HG03460 (cell line): Measurements from ENCODE around the gene GAL.

Experiments used
- ATAC-seq: cut with Tn5 transposase; IDR thresholded peaks from one replicate; pipeline ENCODE4 v1.9.1; 2021; ENCODE audit not compliant: unreplicated experiment

The GAL gene

DNA sequence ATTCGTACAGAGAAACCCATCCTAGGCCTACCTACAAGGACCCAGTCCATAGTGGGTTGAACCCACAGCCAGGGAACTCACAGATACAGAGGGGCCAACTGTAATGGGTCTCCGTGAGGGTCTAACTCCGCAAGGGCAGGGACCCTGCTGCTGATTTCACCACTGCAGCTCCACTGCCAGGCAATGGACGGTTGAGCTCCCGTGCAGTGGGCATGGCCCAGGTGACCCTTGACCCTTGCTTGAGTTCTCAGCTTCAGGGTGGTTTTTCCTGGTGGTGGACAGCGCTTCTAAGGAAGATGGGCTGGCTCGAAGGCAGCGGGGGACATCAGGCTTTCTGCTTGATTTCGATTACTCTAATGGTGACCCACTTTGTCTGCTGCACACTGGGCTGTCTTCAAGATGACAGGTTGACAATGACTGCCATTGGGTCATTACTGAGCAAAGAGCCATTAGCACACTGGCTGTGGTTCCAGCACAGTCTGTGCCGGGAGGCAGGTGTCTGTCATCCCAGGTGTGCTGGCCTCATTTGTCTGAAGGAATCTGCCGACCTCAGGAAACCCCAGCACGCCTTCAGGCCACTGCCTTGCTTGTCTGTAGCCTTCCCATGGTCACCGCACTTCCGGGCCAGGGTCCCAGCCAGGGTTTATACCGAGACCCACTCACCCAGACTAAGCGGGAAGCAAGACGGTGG lies 3.7 kb upstream of the GAL start:
- no peak for ATAC-seq

DNA sequence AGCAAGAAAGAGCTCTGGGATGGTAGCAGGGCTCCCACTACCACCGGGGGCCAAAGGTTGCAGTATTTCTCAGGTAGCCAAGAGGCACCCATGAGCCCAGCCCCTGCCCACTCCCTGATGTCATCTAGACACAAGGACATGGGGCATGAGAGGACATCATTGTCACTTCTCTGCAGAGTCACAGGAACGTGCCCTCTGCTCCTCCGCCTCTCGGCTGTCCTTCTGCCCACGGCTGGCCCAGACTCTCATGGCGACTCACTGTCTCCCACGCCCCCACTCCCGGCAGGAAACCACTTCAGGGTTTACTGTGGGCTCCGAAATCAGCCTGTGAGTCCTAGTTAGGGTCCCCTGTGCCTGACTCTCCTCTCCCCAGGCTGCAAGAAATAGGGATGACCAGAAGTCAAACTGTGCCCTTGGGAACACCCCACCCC lies 1.8 kb upstream of the GAL start:
- ATAC-seq: no peak

DNA sequence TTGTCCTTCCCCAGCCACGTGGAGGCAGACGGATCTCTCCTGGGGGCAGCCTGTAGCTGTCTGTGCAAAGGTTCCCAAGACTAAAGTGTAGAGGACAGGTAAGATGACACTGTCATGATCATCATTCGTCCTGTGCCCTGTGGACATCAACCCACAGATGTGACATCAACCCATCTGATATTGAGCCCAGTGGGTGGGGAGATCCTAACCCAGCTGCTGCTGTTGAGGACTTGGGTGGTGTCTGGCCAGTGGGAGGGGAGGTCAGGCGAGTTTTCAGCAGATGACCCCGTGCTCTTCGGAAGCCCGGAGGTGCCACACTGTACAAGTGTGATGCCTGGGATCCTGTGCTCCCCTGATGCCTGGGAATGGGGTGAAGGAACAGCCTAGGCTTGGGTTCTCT lies 1.2 kb upstream of the GAL start:
- ATAC-seq: no peak

DNA sequence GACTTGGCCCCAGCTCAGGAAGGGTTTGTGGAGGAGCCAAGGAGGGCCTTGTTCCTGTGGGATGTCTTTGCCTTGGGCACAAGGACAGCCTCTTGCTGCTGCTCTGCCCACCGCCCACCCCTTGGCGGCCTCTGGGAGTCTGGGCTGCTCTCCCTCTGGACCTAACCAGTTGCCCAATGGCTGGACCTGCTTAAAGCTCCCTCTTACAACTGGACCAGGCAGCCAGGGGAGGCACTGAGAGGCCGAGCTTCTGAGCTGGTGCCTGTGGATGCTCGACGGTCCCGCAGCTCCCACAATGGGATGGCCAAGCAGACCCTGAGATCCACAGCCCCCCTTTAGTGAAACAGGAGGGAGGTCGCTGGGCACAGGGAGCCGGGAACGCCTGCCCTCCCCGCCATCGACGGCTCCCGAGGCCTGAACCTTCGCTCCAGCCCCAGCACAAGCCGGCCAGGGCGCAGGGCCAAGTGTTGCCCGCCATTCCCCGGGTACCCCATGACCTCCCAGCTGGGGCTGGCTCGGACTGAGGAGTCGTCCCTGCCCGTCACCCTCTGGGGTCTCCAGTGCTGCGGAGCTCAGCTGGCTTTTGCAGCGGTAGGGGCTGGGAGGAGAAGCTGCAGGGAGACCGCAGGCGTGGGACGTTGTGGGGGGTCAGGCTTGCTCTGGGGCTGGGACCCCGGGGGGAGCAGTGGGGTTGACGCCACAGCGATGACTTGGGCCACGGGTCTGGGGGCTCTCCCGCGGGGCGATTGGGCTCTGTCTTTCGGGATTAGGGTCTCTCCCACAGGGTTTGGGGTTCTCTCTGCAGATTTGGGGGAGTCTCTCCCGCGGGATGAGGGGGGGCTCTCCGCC lies 584 bp upstream of the GAL start:
- no peak for ATAC-seq

DNA sequence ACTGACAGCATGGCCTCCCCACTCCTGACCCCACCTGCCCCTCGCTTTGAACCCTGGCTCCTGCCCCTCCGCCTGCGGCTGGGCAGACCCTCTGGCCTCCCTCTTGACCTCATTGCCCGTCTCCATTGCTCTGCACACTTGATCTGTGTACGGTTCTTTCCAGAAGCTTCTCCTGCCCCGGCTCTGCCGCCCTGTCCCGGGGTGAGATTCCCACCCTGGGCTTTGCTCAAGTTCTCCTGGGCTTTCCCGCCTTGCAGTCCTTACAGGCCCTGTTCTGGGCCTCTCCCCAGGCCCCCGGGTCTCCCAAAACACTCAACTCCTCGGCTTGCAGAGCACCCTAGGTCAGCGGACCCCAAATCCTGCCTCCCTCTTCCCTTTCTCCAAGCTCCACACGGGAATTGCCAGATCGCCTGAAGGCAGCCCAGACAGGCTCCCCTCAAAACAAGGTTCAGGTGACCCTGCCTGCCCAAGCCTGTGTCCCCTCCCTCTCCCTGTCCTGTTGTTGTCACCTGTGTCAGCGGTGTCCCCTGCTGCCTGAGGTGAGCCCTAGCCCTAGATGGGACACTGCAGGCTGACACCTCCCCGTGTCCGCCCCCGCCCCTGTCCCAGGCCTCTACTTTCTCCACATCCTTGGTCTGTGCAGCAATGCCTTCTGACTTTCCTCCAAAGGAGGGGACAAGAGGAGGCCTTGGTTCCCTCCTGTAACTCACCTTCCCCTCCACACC lies 1.5 kb downstream of the GAL start:
- no peak for ATAC-seq

DNA sequence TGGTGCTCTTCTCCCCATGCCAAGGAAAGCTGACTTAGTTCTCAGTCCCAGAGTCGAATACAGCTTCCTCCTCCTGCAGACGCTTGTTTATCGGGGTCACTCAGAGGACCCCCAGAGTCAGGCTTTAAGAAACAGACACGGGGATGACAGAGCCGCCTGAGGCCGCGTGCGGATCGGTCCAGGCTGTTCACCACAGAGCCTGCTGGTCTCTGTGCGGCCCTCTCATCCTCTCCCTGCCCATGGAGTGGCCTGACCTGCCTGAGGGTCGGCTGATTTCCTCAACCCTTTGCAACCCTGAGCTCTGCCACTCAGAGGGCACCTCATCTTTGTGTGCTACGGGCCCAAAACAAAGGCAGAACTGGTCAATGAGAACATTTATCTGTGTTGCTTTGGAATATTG lies 2.1 kb downstream of the GAL start:
- ATAC-seq: no peak

DNA sequence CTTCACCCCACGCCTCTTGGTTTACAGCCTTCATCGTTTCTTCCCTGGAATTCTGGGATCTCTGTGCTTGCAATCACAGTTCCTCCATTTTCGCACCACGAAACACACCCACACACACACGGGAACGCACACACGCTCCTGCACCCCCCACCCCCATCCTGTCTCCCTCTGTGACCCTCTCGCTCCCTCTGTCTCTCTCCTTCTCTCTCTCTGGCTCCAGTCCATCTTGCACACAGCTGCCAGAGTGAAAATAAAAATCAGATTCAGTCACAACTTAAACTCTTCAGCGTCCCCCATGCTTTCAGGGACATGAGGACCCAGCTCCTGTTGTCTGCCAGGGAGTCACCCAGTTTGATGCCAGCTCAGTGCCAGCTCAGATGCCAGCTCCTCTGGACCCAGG lies 3.0 kb downstream of the GAL start:
- ATAC-seq: no peak

DNA sequence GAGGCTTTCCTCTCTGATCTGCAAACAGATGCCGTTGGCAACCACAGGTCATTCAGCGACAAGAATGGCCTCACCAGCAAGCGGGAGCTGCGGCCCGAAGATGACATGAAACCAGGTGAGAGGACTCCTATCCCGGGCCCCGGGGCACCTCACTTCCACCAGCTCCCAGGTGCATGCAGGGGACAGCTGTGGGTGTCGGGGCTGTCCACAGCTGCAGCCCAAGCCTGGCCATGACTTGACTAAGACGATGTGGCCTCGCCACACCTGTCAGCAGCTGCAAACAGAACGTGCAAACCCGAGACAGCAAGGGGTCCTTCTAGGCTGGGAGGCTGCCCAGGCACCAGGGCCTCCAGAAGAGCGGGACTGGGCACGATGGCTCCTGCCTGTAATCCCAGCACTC lies 3.6 kb downstream of the GAL start:
- ATAC-seq: no peak

DNA sequence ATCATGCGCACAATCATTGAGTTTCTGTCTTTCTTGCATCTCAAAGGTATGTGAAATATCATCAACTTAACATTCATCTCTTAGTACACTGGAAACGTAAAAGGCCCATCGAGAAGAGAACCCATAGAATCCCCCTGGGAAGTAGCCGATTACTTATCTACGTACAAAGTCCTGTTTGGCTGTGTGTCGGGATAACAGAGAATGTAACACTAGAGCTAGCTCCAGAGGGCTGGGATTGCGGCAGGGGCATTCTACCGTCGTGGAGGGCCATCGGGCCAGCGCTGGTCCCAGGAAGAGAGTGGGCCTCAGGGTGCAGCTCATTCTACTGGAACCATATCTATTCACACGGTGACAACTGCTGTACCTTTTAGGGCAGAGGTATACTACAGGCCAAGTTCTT lies 4.5 kb downstream of the GAL start:
- ATAC-seq: no peak

DNA sequence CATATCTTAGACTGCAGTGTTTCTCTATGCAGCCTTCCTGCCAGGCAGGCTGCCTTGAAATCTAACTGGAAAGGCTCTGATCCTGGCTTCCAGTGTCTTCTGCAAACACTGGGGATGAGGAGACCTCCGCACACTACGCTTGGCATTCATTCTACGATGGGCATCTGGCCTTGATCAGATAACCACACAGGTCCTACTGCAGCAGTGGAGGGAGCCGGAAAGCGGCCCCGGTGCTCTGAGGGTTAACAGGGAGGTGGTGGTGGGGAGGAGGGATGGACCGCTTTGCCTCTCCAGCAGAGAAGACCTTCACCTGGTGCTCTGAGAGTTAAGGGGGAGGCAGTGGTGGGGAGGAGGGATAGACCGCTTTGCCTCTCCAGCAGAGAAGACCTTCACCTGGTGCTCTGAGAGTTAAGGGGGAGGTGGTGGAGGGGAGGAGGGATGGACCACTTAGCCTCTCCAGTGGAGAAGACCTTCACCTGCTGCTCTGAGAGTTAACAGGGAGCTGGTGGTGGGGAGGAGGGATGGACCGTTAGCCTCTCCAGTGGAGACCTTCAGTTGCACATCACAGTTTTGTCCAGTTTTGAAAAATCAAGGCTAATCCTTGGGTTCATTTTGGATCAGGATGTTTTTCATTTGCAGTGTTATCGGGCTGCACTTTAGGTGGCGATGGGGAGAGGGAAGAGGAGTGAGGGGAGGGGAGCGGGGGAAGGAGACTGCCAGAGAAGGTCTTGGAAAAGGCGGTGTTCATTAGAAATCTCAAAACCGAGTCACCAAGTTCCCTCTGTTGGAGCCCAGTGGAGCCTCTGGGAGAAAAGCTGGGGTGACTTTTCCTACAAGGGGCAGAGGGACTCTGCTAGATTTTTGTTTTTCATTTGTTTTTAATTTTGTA lies 5.6 kb downstream of the GAL start:
- no peak for ATAC-seq

DNA sequence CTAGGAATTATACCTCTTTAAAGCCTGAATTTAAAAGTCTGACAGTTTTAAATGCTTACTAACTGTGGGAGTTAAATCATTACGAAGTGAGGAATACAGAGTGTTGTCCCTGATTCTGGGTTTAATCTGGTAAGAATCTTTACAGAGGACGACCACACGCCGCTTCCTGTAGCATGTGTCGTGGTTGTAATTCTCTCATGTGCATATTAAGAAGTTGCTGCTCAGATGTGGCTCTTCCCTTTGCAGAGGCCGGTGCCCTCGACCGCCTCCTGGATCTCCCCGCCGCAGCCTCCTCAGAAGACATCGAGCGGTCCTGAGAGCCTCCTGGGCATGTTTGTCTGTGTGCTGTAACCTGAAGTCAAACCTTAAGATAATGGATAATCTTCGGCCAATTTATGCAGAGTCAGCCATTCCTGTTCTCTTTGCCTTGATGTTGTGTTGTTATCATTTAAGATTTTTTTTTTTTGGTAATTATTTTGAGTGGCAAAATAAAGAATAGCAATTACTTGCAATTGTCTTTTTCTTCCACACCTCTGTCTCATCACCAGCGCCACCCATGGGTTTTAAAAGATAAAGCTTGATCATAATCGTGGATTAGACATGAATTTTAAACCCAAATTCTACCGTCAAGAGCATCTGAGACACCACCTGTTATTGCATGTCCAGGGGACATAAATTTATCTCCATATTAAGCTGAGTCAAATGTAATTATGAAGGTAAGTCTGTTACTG lies 6.5 kb downstream of the GAL start:
- no peak for ATAC-seq

DNA sequence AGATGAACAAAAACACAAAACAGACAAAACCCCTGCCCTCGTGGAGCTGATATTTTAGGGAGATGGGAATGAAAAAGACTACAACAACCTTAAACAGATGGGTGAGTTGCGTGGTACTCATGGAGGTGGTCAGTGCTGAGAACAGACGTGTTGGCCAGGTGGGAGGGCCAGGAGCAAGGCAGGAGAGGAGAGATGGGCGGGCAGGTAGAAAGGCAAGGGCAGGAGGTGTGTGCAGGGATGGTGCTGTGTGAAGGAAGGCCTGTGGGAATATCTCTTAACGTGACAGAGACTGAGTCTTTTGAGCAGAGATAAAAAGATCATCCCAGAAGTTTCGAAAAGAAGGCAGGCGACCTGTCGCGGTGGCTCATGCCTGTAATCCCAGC lies 7.0 kb downstream of the GAL start:
- no peak for ATAC-seq

DNA sequence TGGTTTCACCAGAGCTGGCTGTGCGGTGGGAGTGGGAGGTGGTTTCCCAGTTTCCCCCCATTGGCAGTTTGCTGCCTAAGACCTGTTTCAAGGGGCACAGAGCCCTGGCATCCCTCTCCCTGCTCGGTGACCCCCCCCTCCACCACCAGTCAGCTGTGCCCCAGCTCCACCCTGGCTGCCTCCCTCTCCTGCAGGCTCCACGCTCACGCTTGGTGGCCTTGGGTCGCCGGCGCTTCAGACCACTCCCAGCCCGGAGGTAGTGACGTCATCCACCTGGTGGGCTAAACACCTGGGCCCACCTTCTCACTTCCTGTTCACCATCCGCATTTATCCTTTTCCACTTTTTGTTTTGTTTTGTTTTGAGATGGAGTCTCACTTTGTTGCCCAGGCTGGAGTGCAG lies 7.8 kb downstream of the GAL start:
- no peak for ATAC-seq

DNA sequence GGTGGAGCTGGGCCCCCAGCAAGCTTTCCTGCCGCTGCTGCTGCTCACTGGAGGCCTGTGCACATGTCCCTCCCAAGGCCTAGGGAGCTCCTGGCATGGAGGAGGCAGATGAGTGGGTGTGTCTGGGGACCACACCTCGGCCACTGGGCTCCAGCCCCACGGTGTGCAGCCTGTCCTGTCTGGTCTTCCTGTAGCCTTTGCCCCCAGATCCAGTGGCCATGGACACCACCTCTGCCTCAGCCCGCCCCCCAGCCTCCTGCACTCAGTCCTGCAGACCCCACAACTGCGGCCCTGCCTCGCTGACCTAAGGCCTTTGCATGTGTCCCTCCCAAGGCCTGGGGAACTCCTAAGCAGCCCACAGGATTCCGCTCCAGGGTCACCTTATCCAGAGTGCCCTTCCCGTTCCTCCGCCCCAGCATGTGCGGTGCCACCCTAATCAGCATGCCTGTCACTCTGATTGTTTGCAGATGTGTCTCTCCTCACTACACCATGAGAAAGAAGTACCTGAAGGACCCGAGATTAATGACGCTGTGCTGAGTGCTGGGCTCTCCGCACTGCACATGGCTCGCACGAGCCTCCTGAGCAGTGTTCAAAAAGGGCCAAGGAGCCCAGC lies 8.6 kb downstream of the GAL start:
- no peak for ATAC-seq

DNA sequence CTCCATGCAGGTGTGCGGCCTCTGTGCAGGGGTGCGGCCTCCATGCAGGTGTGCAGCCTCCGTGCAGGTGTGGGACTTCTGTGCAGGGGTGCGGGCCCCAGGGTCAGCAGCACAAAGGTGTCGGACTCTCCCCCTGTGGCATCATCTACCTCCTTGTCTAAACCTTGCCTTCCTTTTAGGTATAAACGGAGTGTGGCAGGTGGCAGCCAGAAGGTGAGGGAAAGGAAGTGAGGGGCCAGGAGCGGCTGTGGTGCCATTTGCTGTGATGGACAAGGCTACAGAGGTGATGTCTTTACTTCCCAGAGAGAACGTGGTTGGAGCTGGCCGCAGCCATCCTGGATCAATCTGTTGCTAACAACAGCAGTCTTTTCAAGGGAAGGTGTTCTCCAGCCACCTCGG lies 9.1 kb downstream of the GAL start:
- no peak for ATAC-seq

DNA sequence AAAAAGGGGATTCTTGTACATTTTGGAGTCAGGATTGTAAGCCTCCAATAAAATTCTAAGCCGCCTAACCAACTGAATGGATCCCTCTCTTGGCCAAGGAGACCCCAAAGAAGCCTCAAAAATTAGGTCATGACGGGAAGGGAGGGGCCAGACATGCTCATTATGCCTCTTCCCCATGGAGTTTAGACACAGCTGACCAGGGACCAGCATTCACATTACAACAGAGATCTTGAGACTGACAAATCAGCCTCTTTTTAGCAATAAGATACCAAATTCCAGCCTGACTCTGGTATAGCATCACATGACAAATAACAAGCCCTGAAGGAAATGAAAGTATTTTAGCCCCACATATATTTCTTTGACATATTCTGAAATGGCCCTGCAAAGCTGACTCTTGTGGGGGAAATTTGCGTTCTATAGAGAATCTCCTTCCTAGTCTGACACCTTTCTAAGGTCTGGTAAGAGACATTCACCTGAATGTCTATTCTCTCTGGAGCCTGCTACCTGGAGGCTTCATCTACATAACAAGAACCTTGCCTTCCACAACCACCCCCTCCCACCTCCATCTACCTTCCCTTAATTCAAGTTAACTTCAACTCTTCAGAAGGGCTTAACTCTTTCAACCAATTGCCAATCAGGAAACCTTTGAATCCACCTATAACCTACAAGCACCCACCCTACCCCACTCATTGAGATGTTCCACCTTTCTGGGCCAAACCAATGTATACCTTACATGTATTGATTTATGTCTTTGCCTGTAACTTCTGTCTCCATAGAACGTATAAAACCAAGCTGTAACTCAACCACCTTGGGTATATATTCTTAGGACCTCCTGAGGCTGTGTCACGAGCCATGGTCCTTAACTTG lies 10.3 kb downstream of the GAL start:
- ATAC-seq: no peak

DNA sequence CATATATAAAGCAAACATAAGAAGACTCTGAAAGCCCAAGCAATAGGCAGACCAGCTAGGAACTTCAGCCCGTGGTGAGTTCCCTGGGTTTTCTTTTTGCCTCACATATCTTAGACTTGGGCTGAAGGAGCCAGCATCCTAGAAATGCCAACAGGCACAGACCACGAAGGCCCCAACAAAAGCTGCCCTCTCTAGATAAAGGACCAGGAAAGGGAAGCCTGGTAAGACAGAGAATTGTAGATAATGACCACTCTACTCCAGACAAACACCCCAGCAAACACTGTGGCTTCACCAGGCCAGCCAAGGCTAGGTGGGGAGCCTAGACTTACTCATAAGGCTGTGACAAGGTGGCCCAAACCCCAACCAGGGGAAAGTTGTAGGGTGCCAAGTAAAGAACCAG lies 11.2 kb downstream of the GAL start:
- no peak for ATAC-seq

DNA sequence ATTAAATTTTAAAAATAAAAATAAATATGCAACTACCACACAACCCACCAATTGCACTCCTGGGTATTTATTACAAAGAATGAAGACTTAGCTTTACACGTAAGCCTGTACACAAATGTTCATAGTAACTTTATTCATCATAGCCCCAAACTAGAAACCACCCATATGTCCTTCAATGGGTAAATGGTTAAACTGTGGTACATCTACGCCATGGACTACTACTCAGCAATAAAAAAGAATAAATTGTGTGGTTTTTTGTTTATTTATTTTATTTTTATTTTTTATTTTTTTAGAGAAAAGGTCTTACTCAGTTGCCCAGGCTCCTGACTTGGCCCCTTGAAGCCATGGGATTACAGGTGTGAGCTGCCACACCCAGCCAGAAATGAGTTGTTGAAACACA lies 14.6 kb downstream of the GAL start:
- ATAC-seq: no peak

DNA sequence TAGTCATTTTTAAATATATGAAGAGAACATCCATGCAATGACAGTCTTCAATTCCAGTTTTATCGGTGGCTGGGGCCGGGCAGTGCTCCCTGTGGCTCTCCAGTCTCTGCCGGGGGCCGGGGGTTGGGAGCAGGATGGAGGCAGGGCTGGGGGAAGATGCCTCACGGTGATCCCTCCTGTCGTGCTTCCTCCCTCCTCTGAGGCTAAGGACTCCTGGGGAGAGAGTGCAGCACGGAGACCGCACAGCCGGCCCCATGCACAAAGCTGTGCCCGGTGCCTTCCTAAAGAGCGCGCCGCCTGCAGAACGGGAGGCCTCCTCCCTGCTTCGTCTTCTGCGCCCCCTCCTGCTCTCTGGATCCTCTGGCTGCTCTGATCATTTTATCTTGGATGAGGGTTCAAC lies 20.5 kb downstream of the GAL start:
- no peak for ATAC-seq
